ENCODE measurements around the gene ADAMTS2.

Gene ADAMTS2

DNA sequence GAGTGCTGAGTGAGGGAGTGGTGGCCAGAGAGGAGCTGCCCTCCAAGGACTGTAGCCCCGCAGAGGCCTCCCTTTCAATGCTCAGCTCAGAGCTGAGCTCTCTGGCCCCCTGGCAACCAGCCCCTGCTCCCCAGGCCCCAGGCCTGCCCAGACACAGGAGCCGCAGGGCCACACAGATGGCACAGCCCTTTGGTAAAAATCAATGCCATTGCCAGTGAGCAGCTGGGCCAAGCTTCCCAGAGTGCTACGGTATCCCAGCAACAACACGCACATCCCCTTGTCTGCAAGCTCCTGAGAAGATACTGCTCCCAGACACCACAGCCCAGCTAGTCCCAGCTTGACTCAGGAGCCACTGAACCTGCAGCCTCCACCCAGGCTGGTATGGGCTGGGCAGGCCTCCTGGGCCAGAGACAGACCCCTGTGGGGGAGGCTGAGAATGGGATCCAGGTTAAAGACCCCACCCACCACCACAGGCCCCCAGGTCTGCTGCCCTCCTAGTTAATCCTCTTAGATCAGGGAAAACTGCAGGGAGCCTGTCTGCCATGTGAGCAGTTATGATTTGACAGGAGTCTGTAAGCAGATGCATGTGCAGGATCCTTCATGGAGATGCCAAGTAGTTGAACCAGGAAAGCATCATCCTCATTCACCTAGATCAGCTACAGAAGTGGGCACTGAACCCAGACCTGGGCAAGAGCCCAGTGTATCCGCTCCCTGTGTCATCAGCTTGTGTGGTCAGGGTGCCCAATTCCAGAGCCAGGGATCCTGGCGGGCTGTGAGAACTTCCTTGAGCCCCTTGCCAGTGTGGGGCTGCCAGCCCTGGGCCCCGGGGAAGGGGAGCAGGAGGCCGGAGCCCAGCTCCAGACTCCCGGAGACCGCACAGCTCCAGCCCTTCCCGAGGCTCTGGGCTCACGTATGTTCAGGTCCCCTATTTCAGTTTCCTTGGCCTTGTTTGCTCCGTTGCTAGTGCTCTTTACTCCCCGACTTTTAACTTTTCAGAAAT is 26.7 kb upstream of the ADAMTS2 start:
- DNase-seq (ENCODE audit: low read depth in 2 of 2) = no peak

- no peak for DNase-seq (ENCODE audit: low read depth in 2 of 2)
Measured at GRCh38 chr5:179371121-179371510, 25.9 kb upstream of the ADAMTS2 start.

DNA sequence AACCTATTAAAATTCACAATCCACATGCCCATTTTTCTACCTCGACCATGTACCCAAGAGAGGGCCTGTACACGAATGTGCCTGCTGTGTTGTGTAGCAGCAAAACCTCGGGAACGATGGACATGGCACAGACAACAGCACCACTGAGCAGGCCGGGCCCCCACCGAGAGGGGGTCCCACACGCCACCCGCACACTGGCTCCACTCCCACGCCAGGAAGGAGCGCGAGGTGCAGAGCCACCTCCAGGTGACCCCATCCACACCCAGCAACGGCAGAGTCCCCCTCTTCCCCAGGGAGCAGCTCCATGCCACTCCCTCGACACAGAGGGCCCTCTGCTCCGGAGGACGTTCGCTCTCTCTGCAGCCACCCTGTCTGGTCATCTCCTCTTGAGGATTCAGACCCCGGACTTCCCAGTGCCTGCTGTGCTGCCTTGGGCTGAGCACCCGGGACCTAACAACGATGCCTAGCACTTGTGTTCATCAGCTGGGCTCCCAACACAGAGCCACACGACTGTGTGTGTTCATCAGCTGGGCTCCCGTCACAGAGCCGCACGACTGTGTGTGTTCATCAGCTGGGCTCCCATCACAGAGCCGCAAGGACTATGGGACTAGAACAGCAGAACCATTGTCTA is 25.3 kb upstream of the ADAMTS2 start:
- DNase-seq (ENCODE audit: low read depth in 2 of 2) = no peak

DNA sequence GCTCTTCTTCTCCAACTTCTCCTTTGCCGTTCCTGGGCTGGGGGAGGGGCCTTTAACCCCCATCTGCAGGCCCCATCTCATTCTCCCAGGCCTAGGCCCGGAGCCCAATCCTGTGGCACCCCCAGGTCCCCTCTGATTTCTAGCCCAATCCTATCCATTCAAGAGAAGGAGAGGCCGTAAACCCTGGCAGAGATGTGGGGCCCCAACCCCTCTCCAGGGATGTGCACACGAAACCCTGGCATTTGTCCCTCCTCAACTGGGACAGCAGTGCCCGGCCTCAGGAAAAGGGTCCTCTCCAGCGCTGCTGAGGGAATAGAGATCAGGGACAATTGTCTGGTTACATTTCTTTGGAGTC is 24.2 kb upstream of the ADAMTS2 start:
- DNase-seq (ENCODE audit: low read depth in 2 of 2) = no peak

DNA sequence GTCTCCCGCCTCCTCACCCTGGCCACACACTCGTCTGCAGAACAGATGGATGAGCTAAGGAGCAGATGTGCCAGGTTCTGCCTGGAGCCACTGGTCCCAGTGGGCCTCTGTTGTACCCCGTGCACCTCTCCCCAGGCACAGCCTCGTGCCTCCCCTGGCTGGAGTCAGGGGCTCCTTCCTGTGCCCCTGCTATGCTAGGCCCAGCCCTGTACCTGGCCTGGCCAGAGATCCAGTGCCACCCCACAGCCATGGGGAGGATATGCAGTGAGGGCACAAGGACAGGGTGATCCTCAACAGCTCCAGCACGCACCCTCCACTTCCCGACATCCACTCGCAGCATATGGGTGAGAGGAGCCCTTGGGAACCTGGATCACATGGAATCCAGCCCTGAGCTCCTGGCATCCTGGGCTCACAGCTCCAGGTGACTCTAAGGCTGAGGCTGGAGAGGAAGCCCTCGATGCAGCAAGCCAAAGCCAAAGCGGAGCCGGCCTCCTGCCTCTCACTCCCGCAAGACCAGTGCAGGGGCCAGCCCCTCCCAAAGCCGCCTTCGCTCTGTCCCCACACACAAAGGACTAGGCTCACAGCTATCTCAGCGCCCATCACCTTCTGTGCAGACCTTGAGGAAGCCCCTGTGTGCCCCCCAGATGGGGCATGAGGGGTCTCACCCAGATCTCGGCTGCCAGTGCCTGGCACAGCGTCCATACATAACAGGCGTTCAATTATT is 23.7 kb upstream of the ADAMTS2 start:
- no peak for DNase-seq (ENCODE audit: low read depth in 2 of 2)

DNA sequence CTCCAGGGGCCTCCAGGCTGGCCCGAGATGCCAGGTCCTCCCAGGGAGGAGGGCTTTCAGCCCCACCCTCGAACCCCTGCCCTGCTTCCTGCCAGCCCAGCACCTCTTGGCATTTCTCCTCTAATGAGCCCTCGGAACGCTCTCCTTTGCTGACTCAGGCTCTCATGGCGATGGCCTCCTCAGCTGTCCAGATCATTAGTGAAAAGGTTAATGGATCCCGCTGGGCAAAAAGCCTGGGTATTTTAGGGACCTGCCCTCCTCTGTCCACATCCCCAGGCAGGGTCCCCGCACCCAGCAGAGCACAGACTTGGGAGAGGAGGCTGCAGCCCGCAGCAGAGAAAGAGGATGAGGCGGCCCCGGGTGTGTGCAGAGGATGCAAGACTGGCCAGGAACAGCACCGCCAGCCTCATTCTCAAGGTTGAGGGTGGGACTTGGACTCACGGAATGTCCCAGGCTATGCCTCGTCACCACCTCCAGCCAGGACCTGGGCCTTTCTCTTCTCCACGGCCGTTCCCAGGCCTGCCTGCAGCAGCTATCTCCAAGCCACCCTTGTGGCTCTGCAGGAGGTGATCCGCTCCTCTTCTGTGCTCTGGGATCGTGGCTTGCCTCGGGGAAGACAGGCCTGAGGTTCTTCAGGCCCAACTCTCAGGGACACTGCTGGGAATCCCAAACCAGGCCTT is 23.0 kb upstream of the ADAMTS2 start:
- no peak for DNase-seq (ENCODE audit: low read depth in 2 of 2)

- no peak for DNase-seq (ENCODE audit: low read depth in 2 of 2)
Measured at GRCh38 chr5:179367491-179367890, 22.2 kb upstream of the ADAMTS2 start.

GRCh38 chr5:179362355-179362754 is 17.1 kb upstream of the ADAMTS2 start:
- no peak for DNase-seq (ENCODE audit: low read depth in 2 of 2)

- DNase-seq (ENCODE audit: low read depth in 2 of 2) = no peak
Measured at GRCh38 chr5:179361037-179361603, 15.9 kb upstream of the ADAMTS2 start.

- no peak for DNase-seq (ENCODE audit: low read depth in 2 of 2)
Measured at GRCh38 chr5:179357031-179357430, 11.8 kb upstream of the ADAMTS2 start.

- no peak for DNase-seq (ENCODE audit: low read depth in 2 of 2)
Measured at GRCh38 chr5:179355976-179356974, 11.0 kb upstream of the ADAMTS2 start.

GRCh38 chr5:179354305-179354882 is 9.1 kb upstream of the ADAMTS2 start:
- DNase-seq (ENCODE audit: low read depth in 2 of 2) = no peak

GRCh38 chr5:179348843-179349242 is 3.6 kb upstream of the ADAMTS2 start:
- DNase-seq (ENCODE audit: low read depth in 2 of 2) = no peak

- no peak for DNase-seq (ENCODE audit: low read depth in 2 of 2)
Measured at GRCh38 chr5:179348011-179348530, 2.8 kb upstream of the ADAMTS2 start.

- DNase-seq (ENCODE audit: low read depth in 2 of 2) = no peak
Measured at GRCh38 chr5:179347581-179347980, 2.3 kb upstream of the ADAMTS2 start.

- no peak for DNase-seq (ENCODE audit: low read depth in 2 of 2)
Measured at GRCh38 chr5:179346875-179347274, 1.6 kb upstream of the ADAMTS2 start.

DNA sequence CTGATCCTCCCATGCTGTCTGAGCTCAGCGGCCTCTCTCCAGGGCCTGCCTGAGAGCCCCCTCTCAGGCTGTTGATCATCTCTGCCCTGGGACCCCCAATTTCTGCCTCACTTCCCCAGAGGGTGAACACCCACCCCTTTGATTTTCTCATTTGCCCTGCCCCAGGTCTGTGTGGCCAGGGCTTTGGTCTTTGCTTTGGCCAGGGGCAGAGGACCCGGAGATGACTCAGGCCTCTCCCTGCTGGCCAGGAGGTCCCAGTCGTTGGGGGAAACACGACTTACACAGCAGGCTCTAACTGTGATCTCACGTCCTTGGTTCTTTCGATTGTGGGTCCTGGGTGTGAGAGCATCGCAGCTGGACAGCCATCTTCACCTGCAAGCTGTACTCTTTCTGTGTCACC is 1.1 kb upstream of the ADAMTS2 start:
- DNase-seq (ENCODE audit: low read depth in 2 of 2) = no peak

DNA sequence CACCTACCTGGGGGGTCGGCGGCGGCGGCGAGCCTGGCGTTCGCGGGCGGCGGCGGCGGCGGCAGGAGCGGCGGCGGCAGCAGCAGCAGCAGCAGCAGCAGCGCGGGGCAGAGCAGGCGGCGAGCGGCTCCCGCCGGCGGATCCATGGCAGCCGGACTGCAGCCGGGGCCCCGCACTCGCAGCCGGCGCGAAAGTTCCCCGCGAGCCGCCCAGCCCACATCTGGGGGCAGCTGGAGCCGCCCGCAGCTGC is 153 bp downstream of the ADAMTS2 start:
- DNase-seq (ENCODE audit: low read depth in 2 of 2) = no peak

GRCh38 chr5:179344431-179345182 is 654 bp downstream of the ADAMTS2 start:
- no peak for DNase-seq (ENCODE audit: low read depth in 2 of 2)

Measured in stimulated activated CD4-positive, alpha-beta T cell treated with anti-CD3 and anti-CD28 coated beads, Interleukin-4, amount 100 ng/mL, for 48 hours (primary cell).